Keratinocyte (primary cell): ENCODE data around the gene FBXO44. TPM values are rescaled to one million over a fixed set of nuclear protein-coding genes. Genes with fewer than 3 reads are reported as not detected.

ENCODE experiments used
- DNase-seq: peaks from one replicate; pipeline ENCODE4 v3.0.0-alpha.2; 2011; ENCODE audit warnings: low read depth, missing footprints, low spot score
- FAIRE-seq: peaks from 2 replicates; lab custom pipeline; 2011; peaks lifted over from hg19 to GRCh38; lab: Jason Lieb, UNC
- H2AFZ ChIP-seq: 2 replicates; pipeline ENCODE4 v1.6.0; 2012; ENCODE audit warnings: low read length, control low read depth, inconsistent platforms; ENCODE audit not compliant: control insufficient read depth
- H3K27ac ChIP-seq: 2 replicates; pipeline ENCODE4 v1.5.1; 2011; ENCODE audit warnings: low read length; ENCODE audit not compliant: control insufficient read depth, insufficient read depth
- H3K27me3 ChIP-seq: 3 replicates; pipeline ENCODE4 v1.6.0; 2011; ENCODE audit warnings: low read length; ENCODE audit not compliant: control insufficient read depth, insufficient read depth; ENCODE audit errors: extremely low read depth
- H3K36me3 ChIP-seq, 2 experiments: 2 replicates in 1 of 2; 3 replicates in 1 of 2; pipeline ENCODE4 v1.5.1; 2011; ENCODE audit warnings: low read length in 2 of 2, mild to moderate bottlenecking in 1 of 2; ENCODE audit not compliant: control insufficient read depth in 2 of 2, insufficient read depth in 2 of 2; ENCODE audit errors: extremely low read depth in 1 of 2
- H3K4me1 ChIP-seq: 3 replicates; pipeline ENCODE4 v1.5.1; 2011; ENCODE audit warnings: low read length; ENCODE audit not compliant: control insufficient read depth, insufficient read depth; ENCODE audit errors: extremely low read depth
- H3K4me2 ChIP-seq: 3 replicates; pipeline ENCODE4 v1.6.0; 2011; ENCODE audit warnings: low read depth, low read length; ENCODE audit not compliant: control insufficient read depth, insufficient read depth; ENCODE audit errors: extremely low read depth
- H3K4me3 ChIP-seq, 3 experiments: fragments of 200-600 bp in 1 of 3; sonication (generic) in 1 of 3; 2 replicates in 2 of 3; 3 replicates in 1 of 3; pipeline ENCODE4 v1.5.1; 2011 to 2016; ENCODE audit warnings: low read length in 3 of 3, mild to moderate bottlenecking in 3 of 3, control low read depth in 2 of 3, inconsistent platforms in 1 of 3, low read depth in 1 of 3, mixed read lengths in 1 of 3, mixed run types in 1 of 3, moderate library complexity in 1 of 3; ENCODE audit not compliant: control insufficient read depth in 2 of 3, insufficient read depth in 2 of 3; ENCODE audit errors: extremely low read depth in 1 of 3
- H3K79me2 ChIP-seq: 2 replicates; pipeline ENCODE4 v1.6.0; 2012; ENCODE audit warnings: low read length; ENCODE audit not compliant: control insufficient read depth, insufficient read depth
- H3K9ac ChIP-seq: 3 replicates; pipeline ENCODE4 v1.6.0; 2011; ENCODE audit warnings: low read length; ENCODE audit not compliant: control insufficient read depth, insufficient read depth; ENCODE audit errors: extremely low read depth
- H3K9me1 ChIP-seq: 3 replicates; pipeline ENCODE4 v1.6.0; 2011; ENCODE audit warnings: low read length; ENCODE audit not compliant: control insufficient read depth, insufficient read depth; ENCODE audit errors: extremely low read depth
- H3K9me3 ChIP-seq: 2 replicates; pipeline ENCODE4 v1.5.1; 2012; ENCODE audit warnings: low read depth, low read length; ENCODE audit not compliant: control insufficient read depth
- H4K20me1 ChIP-seq: 3 replicates; pipeline ENCODE4 v1.6.0; 2011; ENCODE audit warnings: low read length; ENCODE audit not compliant: control insufficient read depth, insufficient read depth; ENCODE audit errors: extremely low read depth
- EZH2 ChIP-seq: IDR thresholded peaks from one replicate; pipeline ENCODE4 v1.6.1; 2012; ENCODE audit warnings: inconsistent platforms, mild to moderate bottlenecking, low read length, moderate library complexity
- dilution Hi-C: fragments of 300-500 bp; cut with MboI; formaldehyde crosslinking; loops from one replicate; pipeline ENCODE4 v1.7.0; 2020; ENCODE audit warnings: low sequenced_read_pairs; ENCODE audit not compliant: extremely low pct_ligation_motif_present
- polyA plus RNA-seq, 5 experiments: library from polyadenylated mRNA; depleted of rRNA in 3 of 5; stranded (reverse) in 3 of 5; stranded (forward) in 1 of 5; unstranded in 1 of 5; fragments of >200 nt; gene quantifications; 1 replicate in 1 of 5; 2 replicates in 3 of 5; 3 replicates in 1 of 5; pipeline versions ENCODE4 v1.2.1 to v1.2.3, GENCODE V29; 2011 to 2012; ENCODE audit warnings: missing spikeins in 2 of 5, low read depth in 1 of 5, low replicate concordance in 1 of 5
- TF ChIP-seq, protein P1 (sequence below), 3 experiments: IDR thresholded peaks in 1 of 3; conservative IDR thresholded peaks in 1 of 3; optimal IDR thresholded peaks in 1 of 3; 2 replicates in 2 of 3; 3 replicates in 1 of 3; pipeline versions ENCODE3 to v1.5.1; 2011; ENCODE audit warnings: low read length in 3 of 3, mild to moderate bottlenecking in 3 of 3, moderate library complexity in 2 of 3, control low read depth in 1 of 3, inconsistent platforms in 1 of 3; ENCODE audit not compliant: insufficient read depth in 2 of 3; ENCODE audit errors: extremely low read depth in 1 of 3

Gene FBXO44
- polyA plus RNA-seq, 1 donor (not counting 4 experiments of a cell fraction or from before 2014, with no cell fraction given) = 23.1 TPM

GRCh38 chr1:11646317-11646716, 8.4 kb upstream of the FBXO44 start:
- DNase-seq (no peak), FAIRE-seq (no peak)
- no peak overlapping the region for H3K9ac ChIP-seq
- no peak overlapping the region for H2AFZ ChIP-seq
- no peak overlapping the region for H3K4me3 ChIP-seq
- no peaks in the 10 kb centered on the region for H3K27me3 ChIP-seq
- H4K20me1 ChIP-seq = no peaks in the 10 kb centered on the region
- peaks cover 4% of the 10 kb centered on the region for H3K4me1 ChIP-seq
- H3K79me2 ChIP-seq = no peaks in the 10 kb centered on the region
- no peak for TF ChIP-seq EZH2
- TF ChIP-seq, protein P1, sequence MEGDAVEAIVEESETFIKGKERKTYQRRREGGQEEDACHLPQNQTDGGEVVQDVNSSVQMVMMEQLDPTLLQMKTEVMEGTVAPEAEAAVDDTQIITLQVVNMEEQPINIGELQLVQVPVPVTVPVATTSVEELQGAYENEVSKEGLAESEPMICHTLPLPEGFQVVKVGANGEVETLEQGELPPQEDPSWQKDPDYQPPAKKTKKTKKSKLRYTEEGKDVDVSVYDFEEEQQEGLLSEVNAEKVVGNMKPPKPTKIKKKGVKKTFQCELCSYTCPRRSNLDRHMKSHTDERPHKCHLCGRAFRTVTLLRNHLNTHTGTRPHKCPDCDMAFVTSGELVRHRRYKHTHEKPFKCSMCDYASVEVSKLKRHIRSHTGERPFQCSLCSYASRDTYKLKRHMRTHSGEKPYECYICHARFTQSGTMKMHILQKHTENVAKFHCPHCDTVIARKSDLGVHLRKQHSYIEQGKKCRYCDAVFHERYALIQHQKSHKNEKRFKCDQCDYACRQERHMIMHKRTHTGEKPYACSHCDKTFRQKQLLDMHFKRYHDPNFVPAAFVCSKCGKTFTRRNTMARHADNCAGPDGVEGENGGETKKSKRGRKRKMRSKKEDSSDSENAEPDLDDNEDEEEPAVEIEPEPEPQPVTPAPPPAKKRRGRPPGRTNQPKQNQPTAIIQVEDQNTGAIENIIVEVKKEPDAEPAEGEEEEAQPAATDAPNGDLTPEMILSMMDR (optimal IDR thresholded peaks at IDR 0.05 in 1 of 3, IDR thresholded peaks at IDR 0.05 in 1 of 3, conservative IDR thresholded peaks at IDR 0.05 in 1 of 3; ENCODE audit: extremely low read depth in 1 of 3, insufficient read depth in 2 of 3, low read length in 3 of 3) = no peak
- no peak overlapping the region for H3K27ac ChIP-seq
- no peaks in the 10 kb centered on the region for H3K9me3 ChIP-seq
- dilution Hi-C loops = no loop called here
- H3K9me1 ChIP-seq = no peaks in the 10 kb centered on the region
- peaks cover 0 to 5% of the 10 kb centered on the region in 2 experiments for H3K36me3 ChIP-seq
- H3K4me2 ChIP-seq = no peak overlapping the region

DNA sequence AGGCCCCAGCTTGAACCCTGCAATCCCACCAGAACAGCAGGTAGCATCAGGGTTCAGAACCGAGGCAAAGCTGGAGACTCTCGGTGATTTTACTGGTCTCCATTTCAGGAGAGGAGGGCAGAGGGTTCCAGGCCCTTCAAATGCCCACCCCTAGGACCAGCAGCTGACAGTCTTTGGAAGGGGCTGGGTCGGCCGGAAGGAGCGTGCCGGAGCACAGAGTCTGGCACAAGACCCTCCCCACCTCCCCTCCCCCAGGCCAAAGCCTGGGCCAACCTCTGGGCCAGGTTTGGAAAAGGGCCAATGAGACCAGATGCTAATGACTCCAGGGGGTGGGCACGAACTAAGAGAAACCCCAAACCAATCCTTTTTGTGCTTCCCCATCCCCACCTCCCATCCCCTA, 7.3 kb upstream of the FBXO44 start:
- Histone ChIP-seq H3K9me3 (no peaks in the 10 kb centered on the region), H3K4me3 (no peak overlapping the region), H3K79me2 (no peaks in the 10 kb centered on the region), H3K27me3 (no peaks in the 10 kb centered on the region), H3K4me1 (peaks cover 4% of the 10 kb centered on the region), H3K9ac (no peak overlapping the region), H2AFZ (no peak overlapping the region), H4K20me1 (no peaks in the 10 kb centered on the region), H3K4me2 (no peak overlapping the region), H3K36me3 (peaks cover 0 to 5% of the 10 kb centered on the region in 2 experiments), H3K9me1 (no peaks in the 10 kb centered on the region), H3K27ac (no peak overlapping the region)
- TF ChIP-seq, protein P1 (optimal IDR thresholded peaks at IDR 0.05 in 1 of 3, IDR thresholded peaks at IDR 0.05 in 1 of 3, conservative IDR thresholded peaks at IDR 0.05 in 1 of 3; ENCODE audit: extremely low read depth in 1 of 3, insufficient read depth in 2 of 3, low read length in 3 of 3) = no peak
- no peak for TF ChIP-seq EZH2
- no peak for DNase-seq
- FAIRE-seq = no peak
- dilution Hi-C loops = no loop called here
